ENCODE data around the gene MACROD2.

GRCh38 chr20:16072220-16072619 lies 2076.9 kb downstream of the MACROD2 start:
- TF ChIP-seq CTCF (IDR thresholded peaks at IDR 0.05) (no peak), ZFX (IDR thresholded peaks at IDR 0.05; ENCODE audit: borderline replicate concordance) (no peak)
